Mesothelial cell of epicardium (in vitro differentiated cells): ENCODE data around the gene VWA8. TPM values are rescaled to one million over a fixed set of nuclear protein-coding genes. Genes with fewer than 3 reads are reported as not detected.

Experiments
- DNase-seq, 2 experiments: peaks; one replicate each; pipeline ENCODE4 v3.0.0; 2021; ENCODE audit warnings: low spot score in 2 of 2; ENCODE audit not compliant: unreplicated experiment in 2 of 2
- H3K27ac Mint-ChIP-seq: 2 replicates; pipeline ENCODE4 v1.8.0; 2021; ENCODE audit warnings: mixed read lengths
- H3K27me3 Mint-ChIP-seq: 2 replicates; pipeline ENCODE4 v1.8.0; 2021; ENCODE audit warnings: low read depth, mixed read lengths
- H3K36me3 Mint-ChIP-seq: 2 replicates; pipeline ENCODE4 v1.8.0; 2021; ENCODE audit warnings: mixed read lengths
- H3K4me1 Mint-ChIP-seq: 2 replicates; pipeline ENCODE4 v1.8.0; 2021; ENCODE audit warnings: mixed read lengths
- H3K4me3 Mint-ChIP-seq: 2 replicates; pipeline ENCODE4 v1.8.0; 2021; ENCODE audit warnings: mild to moderate bottlenecking, moderate library complexity, mixed read lengths
- H3K9me3 Mint-ChIP-seq: 2 replicates; pipeline ENCODE4 v1.8.0; 2021; ENCODE audit warnings: mixed read lengths
- total RNA-seq: library from RNA; stranded (reverse); gene quantifications from 3 replicates; pipeline ENCODE4 v1.2.1, GENCODE V29; 2021
- TF ChIP-seq, protein P1 (sequence below): fragments of 200-600 bp; sonication (generic); IDR thresholded peaks from one replicate; pipeline ENCODE4 v1.5.0; 2021; ENCODE audit warnings: antibody characterized with exemption; ENCODE audit not compliant: unreplicated experiment

The VWA8 gene
- total RNA-seq, 1 donor from 2014 or later = 20.0 TPM

DNA sequence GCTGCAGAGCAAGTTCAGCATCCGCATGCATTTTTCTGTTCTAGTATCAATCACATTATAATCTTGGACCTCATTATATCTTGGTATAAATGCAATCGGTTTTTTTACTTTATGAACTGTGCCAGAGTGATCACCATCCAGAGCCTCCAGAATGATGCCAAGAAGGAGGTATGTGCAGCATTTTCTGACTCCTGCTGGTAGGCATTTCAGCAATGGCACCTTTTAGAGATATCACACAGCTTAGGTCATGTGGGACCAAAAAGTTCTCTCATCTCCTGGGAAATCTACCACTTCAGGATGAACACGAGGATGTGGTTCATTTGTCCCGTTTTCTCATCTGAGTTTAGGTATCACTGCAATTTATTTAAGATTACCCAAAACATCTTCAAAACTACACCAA lies 220.4 kb downstream of the VWA8 start:
- Mint-ChIP-seq H3K27ac (no peak overlapping the region), H3K27me3 (no peaks in the 10 kb centered on the region), H3K4me1 (no peaks in the 10 kb centered on the region), H3K9me3 (no peaks in the 10 kb centered on the region), H3K4me3 (no peak overlapping the region), H3K36me3 (no peaks in the 10 kb centered on the region)
- no peak for DNase-seq
- TF ChIP-seq, protein P1, sequence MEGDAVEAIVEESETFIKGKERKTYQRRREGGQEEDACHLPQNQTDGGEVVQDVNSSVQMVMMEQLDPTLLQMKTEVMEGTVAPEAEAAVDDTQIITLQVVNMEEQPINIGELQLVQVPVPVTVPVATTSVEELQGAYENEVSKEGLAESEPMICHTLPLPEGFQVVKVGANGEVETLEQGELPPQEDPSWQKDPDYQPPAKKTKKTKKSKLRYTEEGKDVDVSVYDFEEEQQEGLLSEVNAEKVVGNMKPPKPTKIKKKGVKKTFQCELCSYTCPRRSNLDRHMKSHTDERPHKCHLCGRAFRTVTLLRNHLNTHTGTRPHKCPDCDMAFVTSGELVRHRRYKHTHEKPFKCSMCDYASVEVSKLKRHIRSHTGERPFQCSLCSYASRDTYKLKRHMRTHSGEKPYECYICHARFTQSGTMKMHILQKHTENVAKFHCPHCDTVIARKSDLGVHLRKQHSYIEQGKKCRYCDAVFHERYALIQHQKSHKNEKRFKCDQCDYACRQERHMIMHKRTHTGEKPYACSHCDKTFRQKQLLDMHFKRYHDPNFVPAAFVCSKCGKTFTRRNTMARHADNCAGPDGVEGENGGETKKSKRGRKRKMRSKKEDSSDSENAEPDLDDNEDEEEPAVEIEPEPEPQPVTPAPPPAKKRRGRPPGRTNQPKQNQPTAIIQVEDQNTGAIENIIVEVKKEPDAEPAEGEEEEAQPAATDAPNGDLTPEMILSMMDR = no peak

DNA sequence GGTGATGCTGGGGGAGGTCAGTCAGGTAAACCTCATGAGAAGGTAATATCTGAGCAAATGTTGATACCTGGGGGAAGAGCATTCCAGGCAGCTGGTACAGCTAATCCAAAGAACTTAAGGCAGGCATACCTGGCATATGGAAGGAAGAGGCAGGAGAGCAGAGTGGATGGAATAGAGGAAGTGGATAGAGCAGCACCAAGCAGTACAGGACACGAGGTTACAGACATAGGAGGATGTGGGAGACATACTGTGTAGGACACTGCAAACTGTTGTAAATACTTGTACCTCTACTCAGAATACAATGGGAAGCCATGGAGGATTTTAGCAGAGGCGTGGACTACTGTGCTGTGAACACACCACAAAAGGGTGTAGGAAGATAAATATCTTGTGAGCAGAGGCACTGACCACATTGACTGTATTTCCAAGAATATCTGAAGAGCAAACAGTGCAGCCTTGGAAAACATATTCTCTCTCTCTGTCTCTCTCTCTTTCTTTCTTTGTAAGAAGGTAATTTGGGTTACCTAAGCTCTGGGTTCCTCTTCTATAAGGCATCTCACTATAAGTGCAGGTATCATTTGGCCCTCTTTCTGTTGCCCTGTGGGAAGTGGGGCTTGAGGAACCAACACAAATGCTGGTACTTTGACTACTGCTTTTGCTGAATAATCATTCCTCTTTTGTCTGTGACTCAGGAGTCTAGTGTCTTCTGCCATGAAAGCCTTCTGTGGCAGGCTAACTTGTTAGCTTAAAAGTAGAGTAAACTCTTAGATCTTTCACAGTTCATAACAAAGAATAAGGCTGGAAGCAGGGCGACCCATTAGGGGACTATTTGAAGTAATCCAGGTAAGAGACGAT lies 238.0 kb downstream of the VWA8 start:
- Mint-ChIP-seq H3K27me3 (no peaks in the 10 kb centered on the region), H3K4me1 (no peaks in the 10 kb centered on the region), H3K36me3 (peaks cover 8% of the 10 kb centered on the region), H3K4me3 (no peak overlapping the region), H3K9me3 (no peaks in the 10 kb centered on the region), H3K27ac (no peak overlapping the region)
- DNase-seq = no peak
- TF ChIP-seq, protein P1 = no peak

DNA sequence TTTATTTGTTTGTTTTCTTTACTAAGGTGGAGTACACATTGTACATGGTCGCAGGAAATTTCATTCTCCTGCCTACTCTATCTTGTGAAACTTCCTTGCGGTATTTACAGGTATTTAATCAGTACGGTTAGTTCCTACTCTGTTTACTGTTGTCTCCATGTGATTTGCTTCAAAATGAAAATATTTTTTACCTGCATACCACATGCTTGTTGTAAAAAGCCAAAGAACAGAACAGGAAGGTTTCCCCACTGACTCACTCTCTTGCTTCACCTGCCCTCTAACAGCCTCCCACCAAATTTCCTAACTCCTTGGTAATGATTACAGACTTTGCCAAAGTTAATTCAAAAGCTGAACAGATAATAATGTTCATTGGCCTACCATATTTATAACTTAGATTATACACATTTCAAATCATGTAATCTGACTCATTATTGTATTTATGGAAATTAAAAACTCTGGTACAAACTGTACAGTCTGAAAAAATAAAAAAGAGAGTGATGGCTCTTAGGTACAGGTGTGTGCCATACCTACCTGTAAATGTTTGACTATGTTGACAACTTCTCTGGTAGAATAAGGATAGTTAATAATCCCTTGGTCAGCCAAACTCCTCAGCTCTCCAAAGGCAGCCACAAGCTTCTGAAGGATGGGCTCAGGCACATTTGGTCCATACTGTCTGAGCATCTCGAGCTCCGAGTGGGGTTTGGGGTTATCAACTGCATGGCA lies 239.9 kb downstream of the VWA8 start:
- TF ChIP-seq, protein P1 = no peak
- Mint-ChIP-seq H3K4me1 (no peaks in the 10 kb centered on the region), H3K9me3 (no peaks in the 10 kb centered on the region), H3K27me3 (no peaks in the 10 kb centered on the region), H3K27ac (no peak overlapping the region), H3K36me3 (peaks cover 8% of the 10 kb centered on the region), H3K4me3 (no peak overlapping the region)
- no peak for DNase-seq

DNA sequence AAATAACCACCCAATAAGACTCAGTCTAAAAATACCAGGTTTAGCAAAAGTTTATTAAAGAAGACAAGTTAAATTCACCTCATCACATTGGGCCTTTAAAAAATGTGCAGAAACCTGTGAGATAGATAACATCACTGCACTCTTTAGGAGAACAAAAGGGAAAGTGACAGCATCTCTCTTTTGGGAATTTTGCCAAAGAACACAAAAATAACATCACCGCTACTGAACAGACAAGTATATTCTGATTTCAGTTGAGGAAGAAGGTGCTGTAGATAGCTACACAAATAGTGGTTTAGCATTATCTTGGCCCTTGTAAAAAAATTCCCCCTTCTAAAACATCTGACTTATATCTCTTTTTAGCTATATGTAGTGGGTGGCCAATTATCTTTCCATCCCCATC lies 244.7 kb downstream of the VWA8 start:
- Mint-ChIP-seq H3K4me1 (no peaks in the 10 kb centered on the region), H3K27me3 (no peaks in the 10 kb centered on the region), H3K36me3 (peaks cover 5% of the 10 kb centered on the region), H3K9me3 (no peaks in the 10 kb centered on the region), H3K27ac (no peak overlapping the region), H3K4me3 (no peak overlapping the region)
- no peak for DNase-seq
- TF ChIP-seq, protein P1 = no peak

DNA sequence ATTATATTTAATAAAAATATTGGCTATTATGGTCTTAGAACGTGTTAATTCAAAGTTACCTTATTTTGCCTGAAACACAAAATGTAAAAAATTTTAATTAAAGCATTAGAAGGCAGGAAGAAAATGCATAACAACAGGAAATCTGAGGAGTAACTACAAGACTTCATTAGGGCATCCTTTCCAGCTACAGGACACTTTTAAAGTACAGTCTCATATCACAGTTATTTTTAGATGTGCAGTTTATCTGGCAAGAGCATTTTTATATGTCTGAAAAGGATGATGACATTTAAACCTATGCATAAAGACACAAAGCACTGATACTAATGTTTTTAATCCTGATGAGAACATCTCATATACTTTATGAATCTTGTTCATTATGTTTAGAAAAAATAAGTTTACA lies 247.5 kb downstream of the VWA8 start:
- DNase-seq = no peak
- H3K4me1 Mint-ChIP-seq = peaks cover 12% of the 10 kb centered on the region
- TF ChIP-seq, protein P1 = no peak
- no peak overlapping the region for H3K27ac Mint-ChIP-seq
- no peaks in the 10 kb centered on the region for H3K27me3 Mint-ChIP-seq
- H3K9me3 Mint-ChIP-seq = no peaks in the 10 kb centered on the region
- H3K36me3 Mint-ChIP-seq = no peaks in the 10 kb centered on the region
- H3K4me3 Mint-ChIP-seq = no peak overlapping the region
